Ishikawa (cell line): ENCODE measurements around the gene TRRAP.

ENCODE experiments used
- CEBPB ChIP-seq: IDR thresholded peaks from 2 replicates; pipeline ENCODE4 v1.6.1; 2012
- EGR1 ChIP-seq: IDR thresholded peaks from 2 replicates; pipeline ENCODE4 v1.6.1; 2012
- EP300 ChIP-seq: IDR thresholded peaks from 2 replicates; pipeline ENCODE4 v1.6.1; 2012; ENCODE audit warnings: borderline replicate concordance
- FOXM1 ChIP-seq: IDR thresholded peaks from 2 replicates; pipeline ENCODE4 v1.6.1; 2012; ENCODE audit warnings: low read depth, borderline replicate concordance
- MAX ChIP-seq: IDR thresholded peaks from 2 replicates; pipeline ENCODE4 v1.6.1; 2012
- NFIC ChIP-seq: IDR thresholded peaks from 2 replicates; pipeline ENCODE4 v1.6.1; 2012
- RAD21 ChIP-seq: IDR thresholded peaks from 2 replicates; pipeline ENCODE4 v1.6.1; 2012; ENCODE audit warnings: low read depth
- TAF1 ChIP-seq: IDR thresholded peaks from 2 replicates; pipeline ENCODE4 v1.6.1; 2012; ENCODE audit warnings: low read depth, mild to moderate bottlenecking
- TCF12 ChIP-seq: IDR thresholded peaks from 2 replicates; pipeline ENCODE4 v1.6.1; 2012; ENCODE audit warnings: low read depth
- TEAD4 ChIP-seq: IDR thresholded peaks from 2 replicates; pipeline ENCODE4 v1.6.1; 2012
- YY1 ChIP-seq: IDR thresholded peaks from 2 replicates; pipeline ENCODE4 v1.6.1; 2012; ENCODE audit warnings: low read depth

GRCh38 chr7:99011341-99011705 lies 133.0 kb downstream of the TRRAP start:
- no peak for TF ChIP-seq EP300
- TF ChIP-seq RAD21: no peak
- TF ChIP-seq TCF12: no peak
- no peak for TF ChIP-seq EGR1
- TF ChIP-seq TEAD4: no peak
- TF ChIP-seq NFIC: no peak
- no peak for TF ChIP-seq YY1
- TF ChIP-seq MAX: no peak
- no peak for TF ChIP-seq FOXM1
- TF ChIP-seq TAF1: no peak
- TF ChIP-seq CEBPB: no peak
